Activated T-cell treated with anti-CD3 and anti-CD28 coated beads, Interleukin-2, amount 50 U/mL, for 4 hours (primary cell): ENCODE data around the gene SENP7. TPM values are rescaled to one million over a fixed set of nuclear protein-coding genes. Genes with fewer than 3 reads are reported as not detected.
A peak's percentile ranks its signal among the peaks of the same experiment; 100 is the strongest.
"Not testable (repeated sequence)": the region's sequence is repeated elsewhere in the genome, so short reads cannot be mapped to it uniquely, and the experiment has no call there.

Source experiments
- ATAC-seq, 2 donors: fragments of 200-7000 bp; cut with Tn5 transposase; one replicate each; pipeline ENCODE4 v1.10.0; 2021
- DNase-seq: peaks from one replicate; pipeline ENCODE4 v3.0.0-alpha.2; 2020
- H3K27me3 Mint-ChIP-seq: one replicate; pipeline ENCODE4 v1.8.0; 2021; ENCODE audit warnings: low read depth, mixed read lengths
- H3K36me3 Mint-ChIP-seq: one replicate; pipeline ENCODE4 v1.8.0; 2022; ENCODE audit warnings: mixed read lengths; ENCODE audit not compliant: insufficient read depth
- H3K4me1 Mint-ChIP-seq: one replicate; pipeline ENCODE4 v1.8.0; 2021; ENCODE audit warnings: low read depth, mixed read lengths
- H3K4me3 Mint-ChIP-seq: one replicate; pipeline ENCODE4 v1.8.0; 2021; ENCODE audit warnings: mild to moderate bottlenecking, moderate library complexity, mixed read lengths
- H3K9me3 Mint-ChIP-seq: one replicate; pipeline ENCODE4 v1.8.0; 2021; ENCODE audit warnings: mixed read lengths
- total RNA-seq, 3 donors: library from RNA; stranded (reverse); gene quantifications; one replicate each; pipeline ENCODE4 v1.2.1, GENCODE V29; 2021

Gene SENP7
- 1 to 10 TPM; 3.0 to 4.6 (median 4.0) TPM for total RNA-seq

GRCh38 chr3:101512646-101513418 is at the start of gene SENP7:
Gene SENP7 (minus strand): TSS chr3:101513212. CDS start chr3:101513130, 82 bp downstream.
- peak; percentile 62 for DNase-seq
- peak within 1 kb of the TSS; percentile 100 for H3K4me3 Mint-ChIP-seq
- peak; percentile 52 to 65 for ATAC-seq
- H3K9me3 Mint-ChIP-seq: no peaks in the 10 kb centered on the region
- H3K36me3 Mint-ChIP-seq: peaks cover 11% of the 10 kb centered on the region
- no peaks in the 10 kb centered on the region for H3K27me3 Mint-ChIP-seq
- peaks cover 44% of the 10 kb centered on the region for H3K4me1 Mint-ChIP-seq

DNA sequence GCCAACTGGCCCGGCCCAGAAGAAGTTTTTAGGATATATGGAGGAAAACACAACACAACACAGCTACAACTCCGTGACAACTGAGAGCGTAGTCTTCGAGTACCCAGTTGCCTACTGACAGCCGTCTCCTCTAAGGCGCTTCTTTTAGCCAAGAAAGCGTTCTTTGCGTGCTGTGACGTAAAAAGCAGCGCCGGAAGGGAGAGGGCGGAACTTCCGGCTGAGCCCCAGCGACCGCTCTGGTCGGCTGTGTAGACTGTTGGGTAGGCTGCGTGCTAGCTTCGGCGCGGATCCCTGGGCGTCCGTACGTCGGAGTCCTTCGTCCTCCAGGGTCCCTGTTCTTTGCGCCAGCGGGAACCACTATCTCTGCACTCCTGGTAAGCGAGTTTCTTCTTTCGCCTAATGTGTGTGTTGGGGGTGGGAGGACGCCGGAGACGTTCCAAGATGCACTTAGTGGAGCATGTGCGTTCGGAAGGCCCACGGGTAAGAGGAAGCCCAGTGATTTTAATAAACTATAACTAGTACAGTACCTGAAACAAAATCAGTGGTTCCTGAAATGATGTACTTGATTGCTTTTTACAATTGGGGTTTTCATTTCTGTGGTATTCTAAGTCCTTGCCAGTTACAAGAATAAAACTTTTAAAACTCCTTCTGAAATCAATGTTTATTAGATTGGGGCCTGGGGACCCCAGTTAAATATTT is 48.8 kb upstream of the SENP7 start, which contains the start of gene TRMT10C:
Gene TRMT10C (plus strand): TSS at position 239 of the 699 bp plus-strand sequence. CDS start 2,914 bp downstream, outside the sequence.
- H3K4me1 Mint-ChIP-seq: peaks cover 31% of the 10 kb centered on the region
- peak within 1 kb of the TSS; percentile 99 for H3K4me3 Mint-ChIP-seq
- DNase-seq (peak; percentile 86), ATAC-seq (peak; percentile 98 to 99)
- peaks cover 8% of the 10 kb centered on the region for H3K27me3 Mint-ChIP-seq
- no peaks in the 10 kb centered on the region for H3K9me3 Mint-ChIP-seq
- peaks cover 25% of the 10 kb centered on the region for H3K36me3 Mint-ChIP-seq

GRCh38 chr3:101556064-101556463 is 43.1 kb upstream of the SENP7 start:
- Mint-ChIP-seq H3K4me3 (no peak overlapping the region), H3K27me3 (peaks cover 17% of the 10 kb centered on the region), H3K9me3 (no peaks in the 10 kb centered on the region), H3K4me1 (peaks cover 6% of the 10 kb centered on the region), H3K36me3 (no peaks in the 10 kb centered on the region)
- ATAC-seq (no peak), DNase-seq (no peak)

GRCh38 chr3:101553381-101553780 is 40.4 kb upstream of the SENP7 start:
- not testable (repeated sequence) for H3K4me1 Mint-ChIP-seq, H3K36me3 Mint-ChIP-seq, H3K9me3 Mint-ChIP-seq, ATAC-seq, DNase-seq, H3K4me3 Mint-ChIP-seq
- peaks cover 13% of the 10 kb centered on the region for H3K27me3 Mint-ChIP-seq

GRCh38 chr3:101551359-101552081 is 38.5 kb upstream of the SENP7 start:
- H3K9me3 Mint-ChIP-seq, H3K4me3 Mint-ChIP-seq, H3K4me1 Mint-ChIP-seq, H3K36me3 Mint-ChIP-seq, DNase-seq, ATAC-seq, H3K27me3 Mint-ChIP-seq: not testable (repeated sequence)

DNA sequence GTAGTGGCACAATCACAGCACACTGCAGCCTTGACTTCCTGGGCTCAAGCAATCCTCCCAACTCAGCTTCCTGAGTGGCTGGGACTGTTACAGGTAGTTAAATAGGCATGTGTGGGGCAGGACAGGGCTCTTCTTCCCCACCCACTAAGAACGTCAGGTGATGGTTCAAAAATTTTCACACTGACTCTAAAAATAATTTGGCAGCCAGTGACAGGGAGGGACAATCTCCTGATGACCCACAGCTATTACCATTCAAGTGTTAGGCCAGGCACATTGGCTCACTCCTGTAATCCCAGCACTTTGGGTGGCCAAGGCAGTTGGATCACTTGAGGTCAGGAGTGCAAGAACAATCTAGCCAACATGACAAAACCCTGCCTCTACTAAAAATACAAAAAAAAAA is 36.5 kb upstream of the SENP7 start:
- no peak for DNase-seq
- ATAC-seq: no peak
- Mint-ChIP-seq H3K36me3 (no peaks in the 10 kb centered on the region), H3K4me1 (peaks cover 4% of the 10 kb centered on the region), H3K27me3 (peaks cover 2% of the 10 kb centered on the region), H3K9me3 (no peaks in the 10 kb centered on the region), H3K4me3 (no peak overlapping the region)

DNA sequence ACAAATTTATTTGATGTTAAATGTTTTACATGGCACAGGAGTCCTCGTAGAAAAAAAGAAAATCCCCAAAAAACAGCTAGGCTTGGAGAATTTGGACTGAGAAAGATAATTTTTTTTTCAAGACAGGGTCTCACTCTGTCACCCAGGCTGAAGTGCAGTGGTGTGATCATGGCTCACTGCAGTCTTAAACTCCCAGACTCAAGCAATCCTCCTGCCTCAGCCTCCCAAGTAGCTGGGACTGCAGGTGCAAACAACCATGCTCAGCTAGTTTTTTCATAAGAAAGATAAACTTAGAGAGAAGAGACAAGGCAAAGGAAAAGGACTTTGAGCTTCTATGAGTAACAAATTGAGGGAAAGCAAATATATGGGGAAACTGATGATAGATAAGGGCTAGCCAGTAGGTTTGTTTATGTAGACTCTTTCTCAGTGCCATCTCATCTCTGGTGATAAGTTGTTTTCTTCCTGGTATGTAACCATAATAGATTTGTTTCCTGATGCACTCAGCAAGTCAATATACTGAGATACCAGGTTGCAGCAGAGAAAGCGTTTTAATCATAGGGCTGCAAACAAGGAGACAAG is 35.6 kb upstream of the SENP7 start:
- no peak for DNase-seq
- H3K4me3 Mint-ChIP-seq: no peak overlapping the region
- no peaks in the 10 kb centered on the region for H3K36me3 Mint-ChIP-seq
- peak in 1 of 2 donors; percentile 46 for ATAC-seq
- no peaks in the 10 kb centered on the region for H3K9me3 Mint-ChIP-seq
- no peaks in the 10 kb centered on the region for H3K27me3 Mint-ChIP-seq
- H3K4me1 Mint-ChIP-seq: peaks cover 11% of the 10 kb centered on the region

- DNase-seq (no peak), ATAC-seq (peak; percentile 73 to 74)
- Mint-ChIP-seq H3K36me3 (no peaks in the 10 kb centered on the region), H3K4me1 (peaks cover 30% of the 10 kb centered on the region), H3K4me3 (no peak overlapping the region), H3K27me3 (no peaks in the 10 kb centered on the region), H3K9me3 (no peaks in the 10 kb centered on the region)
Measured at GRCh38 chr3:101544161-101544850, 31.3 kb upstream of the SENP7 start.

DNA sequence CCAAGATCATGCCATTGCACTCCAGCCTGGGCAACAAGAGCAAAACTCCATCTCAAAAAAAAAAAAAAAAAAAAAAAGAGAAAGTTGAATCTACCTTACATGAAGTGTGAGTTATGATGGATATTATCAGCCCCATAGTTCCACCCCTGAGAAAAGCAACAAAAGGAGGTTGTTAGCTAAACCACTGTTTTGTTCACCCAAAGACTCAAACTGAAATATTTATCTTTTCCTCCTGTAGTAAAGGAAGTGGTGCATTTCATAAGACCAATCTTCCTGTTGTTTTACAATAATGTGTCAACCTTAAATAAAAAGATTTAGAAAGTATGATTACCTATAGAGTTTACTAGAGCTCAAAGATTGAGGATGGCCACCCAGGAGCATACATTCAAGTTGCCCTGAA is 29.9 kb upstream of the SENP7 start:
- no peak for DNase-seq
- Mint-ChIP-seq H3K36me3 (no peaks in the 10 kb centered on the region), H3K4me3 (no peak overlapping the region)

DNA sequence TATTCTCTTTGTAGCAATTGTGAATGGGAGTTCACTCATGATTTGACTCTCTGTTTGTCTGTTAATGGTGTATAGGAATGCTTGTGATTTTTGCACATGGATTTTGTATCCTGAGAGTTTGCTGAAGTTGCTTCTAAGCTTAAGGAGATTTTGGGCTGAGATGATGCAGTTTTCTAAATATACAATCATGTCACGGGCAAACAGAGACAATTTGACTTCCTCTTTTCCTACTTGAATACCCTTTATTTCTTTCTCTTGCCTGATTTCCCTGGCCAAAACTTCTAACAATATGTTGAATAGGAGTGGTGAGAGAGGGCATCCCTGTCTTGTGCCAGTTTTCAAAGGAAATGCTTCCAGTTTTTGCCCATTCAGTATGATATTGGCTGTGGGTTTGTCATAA is 23.9 kb upstream of the SENP7 start:
- ATAC-seq, H3K27me3 Mint-ChIP-seq, DNase-seq, H3K36me3 Mint-ChIP-seq, H3K4me1 Mint-ChIP-seq, H3K4me3 Mint-ChIP-seq, H3K9me3 Mint-ChIP-seq: not testable (repeated sequence)

More for the DNA sequence above, 29.9 kb upstream of the SENP7 start:
- H3K4me1 Mint-ChIP-seq: peaks cover 27% of the 10 kb centered on the region
- H3K9me3 Mint-ChIP-seq: peaks cover 5% of the 10 kb centered on the region
- peak; percentile 46 to 54 for ATAC-seq
- no peaks in the 10 kb centered on the region for H3K27me3 Mint-ChIP-seq

GRCh38 chr3:101536266-101536665 is 23.3 kb upstream of the SENP7 start:
- Mint-ChIP-seq H3K27me3 (no peaks in the 10 kb centered on the region), H3K9me3 (peaks cover 5% of the 10 kb centered on the region), H3K4me3 (no peak overlapping the region), H3K36me3 (no peaks in the 10 kb centered on the region), H3K4me1 (peaks cover 15% of the 10 kb centered on the region)
- ATAC-seq (no peak), DNase-seq (no peak)

- ATAC-seq (no peak), DNase-seq (no peak)
- Mint-ChIP-seq H3K27me3 (no peaks in the 10 kb centered on the region), H3K9me3 (peaks cover 5% of the 10 kb centered on the region), H3K4me3 (no peak overlapping the region), H3K36me3 (no peaks in the 10 kb centered on the region), H3K4me1 (peaks cover 25% of the 10 kb centered on the region)
Measured at GRCh38 chr3:101535221-101535620, 22.2 kb upstream of the SENP7 start.

GRCh38 chr3:101533603-101533968 is 20.6 kb upstream of the SENP7 start:
- no peaks in the 10 kb centered on the region for H3K36me3 Mint-ChIP-seq
- peaks cover 7% of the 10 kb centered on the region for H3K9me3 Mint-ChIP-seq
- H3K27me3 Mint-ChIP-seq: no peaks in the 10 kb centered on the region
- H3K4me3 Mint-ChIP-seq: no peak overlapping the region
- DNase-seq (no peak), ATAC-seq (no peak)
- H3K4me1 Mint-ChIP-seq: peaks cover 37% of the 10 kb centered on the region
